ENCODE results near the gene TBL1XR1. TPM values are rescaled to one million over a fixed set of nuclear protein-coding genes. Genes with fewer than 3 reads are reported as not detected.

Gene TBL1XR1
- total RNA-seq (2014; rRNA removed) (77.6 and 109 TPM in 2 replicates), Bru-seq, nascent RNA (percentile 94 among the genes with signal in this experiment), BruChase-seq, experiment 1, labeled RNA remaining after a 6-hour chase (percentile 88 among the genes with signal in this experiment), BruChase-seq, experiment 2, labeled RNA remaining after a 2-hour chase (percentile 91 among the genes with signal in this experiment)
- long read RNA-seq, full-length matches to known transcripts = 43 of 122 reads
- long read RNA-seq, partial matches to known transcripts = 13 of 122 reads
- long read RNA-seq, other reads (novel, unspliced or antisense) = 66 of 122 reads

DNA sequence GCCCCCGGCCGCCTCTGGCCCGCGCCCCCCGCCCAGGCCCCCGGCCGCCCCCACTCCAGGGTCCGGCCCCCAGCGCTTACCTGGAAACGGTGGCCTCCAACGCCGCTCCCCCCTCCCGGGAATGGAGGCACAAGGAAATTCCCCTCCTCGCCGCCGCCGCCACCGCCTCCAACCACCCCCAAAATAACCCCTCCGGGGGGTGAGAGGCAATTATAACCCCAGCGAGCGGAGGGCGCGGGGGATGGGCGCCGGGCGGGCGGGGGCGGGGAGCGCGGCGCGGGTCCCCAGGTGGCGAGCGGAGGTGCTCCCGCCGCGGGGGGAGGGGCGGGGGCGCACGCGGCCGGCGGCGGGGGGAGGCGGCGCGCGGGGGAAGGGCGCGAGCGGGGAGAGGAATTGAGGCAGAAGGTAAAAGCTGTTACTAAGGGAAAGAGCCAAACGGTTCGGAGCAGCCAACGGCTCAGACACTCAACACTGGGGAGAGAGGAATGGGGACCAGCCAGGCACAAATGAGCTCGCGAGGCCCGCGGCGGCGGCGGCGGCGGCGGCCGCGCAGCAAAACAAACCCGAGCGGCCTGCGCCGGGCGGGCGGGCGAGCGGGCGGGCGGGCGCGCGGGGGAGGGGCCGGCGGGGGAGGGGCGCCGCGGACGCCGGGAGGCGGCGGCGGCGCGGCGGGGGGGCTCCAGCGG lies at the start of gene TBL1XR1:
TSS of gene TBL1XR1 (minus strand) at position 442 of the 686 bp plus-strand sequence. CDS start 132,505 bp downstream, outside the sequence.
- peak within 1 kb of the TSS; percentile 92 for H3K4me2 ChIP-seq (ENCODE audit: low read length)
- ATAC-seq (peak; percentile 67), DNase-seq (peak; percentile 91)
- TF ChIP-seq EZH2 (IDR thresholded peaks at IDR 0.05; ENCODE audit: low read length, unreplicated experiment) = no peak
- TF ChIP-seq, protein P1, sequence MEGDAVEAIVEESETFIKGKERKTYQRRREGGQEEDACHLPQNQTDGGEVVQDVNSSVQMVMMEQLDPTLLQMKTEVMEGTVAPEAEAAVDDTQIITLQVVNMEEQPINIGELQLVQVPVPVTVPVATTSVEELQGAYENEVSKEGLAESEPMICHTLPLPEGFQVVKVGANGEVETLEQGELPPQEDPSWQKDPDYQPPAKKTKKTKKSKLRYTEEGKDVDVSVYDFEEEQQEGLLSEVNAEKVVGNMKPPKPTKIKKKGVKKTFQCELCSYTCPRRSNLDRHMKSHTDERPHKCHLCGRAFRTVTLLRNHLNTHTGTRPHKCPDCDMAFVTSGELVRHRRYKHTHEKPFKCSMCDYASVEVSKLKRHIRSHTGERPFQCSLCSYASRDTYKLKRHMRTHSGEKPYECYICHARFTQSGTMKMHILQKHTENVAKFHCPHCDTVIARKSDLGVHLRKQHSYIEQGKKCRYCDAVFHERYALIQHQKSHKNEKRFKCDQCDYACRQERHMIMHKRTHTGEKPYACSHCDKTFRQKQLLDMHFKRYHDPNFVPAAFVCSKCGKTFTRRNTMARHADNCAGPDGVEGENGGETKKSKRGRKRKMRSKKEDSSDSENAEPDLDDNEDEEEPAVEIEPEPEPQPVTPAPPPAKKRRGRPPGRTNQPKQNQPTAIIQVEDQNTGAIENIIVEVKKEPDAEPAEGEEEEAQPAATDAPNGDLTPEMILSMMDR (conservative IDR thresholded peaks at IDR 0.05; ENCODE audit: low read depth, low read length) = no peak
- no peak for TF ChIP-seq EZH2phosphoT487 (IDR thresholded peaks at IDR 0.05; ENCODE audit: borderline replicate concordance, low read length)
- peaks cover 31% of the 10 kb centered on the region for H3K4me1 ChIP-seq (ENCODE audit: insufficient read depth, low read length)
- H3K36me3 ChIP-seq (ENCODE audit: low read depth, low read length) = peaks cover 7% of the 10 kb centered on the region
- peaks cover 46% of the 10 kb centered on the region for H3K79me2 ChIP-seq (ENCODE audit: low read length)
- H3K9ac ChIP-seq (ENCODE audit: low read length) = peak within 1 kb of the TSS; percentile 90
- CTCF ChIA-PET = interaction anchor here (0.7 to 0.9 kb wide), 2 partner anchors 146 to 163 kb away, joined by 5 to 10 read pairs; no protein-coding TSS in a partner anchor
- H2AFZ ChIP-seq (ENCODE audit: low read length) = peak within 1 kb of the TSS; percentile 95
- H4K20me1 ChIP-seq (ENCODE audit: low read length) = peaks cover 18% of the 10 kb centered on the region
- no peaks in the 10 kb centered on the region for H3K27me3 ChIP-seq (ENCODE audit: low read length)
- no TSS peak for BruUV-seq (replicated peaks)
- H3K9me2 ChIP-seq (replicated peaks; ENCODE audit: low read length) = no peaks in the 10 kb centered on the region
- no peaks in the 10 kb centered on the region for H3F3A ChIP-seq (ENCODE audit: low read length, unreplicated experiment)
- H3K9me3 ChIP-seq (ENCODE audit: low read length) = no peaks in the 10 kb centered on the region
- H3K27ac ChIP-seq (ENCODE audit: low read length) = peak within 1 kb of the TSS; percentile 87
- intact Hi-C loops (cut with micrococcal nuclease) = loop anchor here (1.0 to 5.0 kb wide), 7 partner anchors 110 to 735 kb away; no protein-coding TSS in a partner anchor
- H3K4me3 ChIP-seq (ENCODE audit: low read length) = peak within 1 kb of the TSS; percentile 92
- POLR2A ChIA-PET (ENCODE audit: unreplicated experiment) = interaction anchor here (0.6 kb wide), 3 partner anchors 139 to 163 kb away, joined by 3 to 7 read pairs (median 6); no protein-coding TSS in a partner anchor

DNA sequence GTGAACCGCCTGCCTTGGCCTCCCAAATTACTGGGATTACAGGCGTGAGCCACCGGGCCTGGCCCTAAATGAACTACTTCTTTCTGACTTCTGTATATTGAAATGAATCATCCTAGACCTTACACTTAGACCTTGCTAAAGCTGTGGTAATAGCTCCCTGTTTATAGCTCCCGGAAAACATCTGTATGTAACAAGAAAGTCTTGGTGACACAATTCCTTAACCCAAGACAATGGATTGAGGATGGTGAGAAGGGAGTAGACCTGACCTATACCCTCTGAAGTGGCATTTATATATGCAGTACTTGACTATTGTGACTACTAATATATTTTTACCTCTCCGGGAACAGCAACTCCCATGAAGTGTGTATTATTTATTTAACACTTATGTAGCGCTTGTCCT lies 48.0 kb upstream of the TBL1XR1 start:
- H3K27ac ChIP-seq (ENCODE audit: low read length) = no peak overlapping the region
- H3K4me3 ChIP-seq (ENCODE audit: low read length) = no peak overlapping the region
- DNase-seq (no peak), ATAC-seq (no peak)
- H3K27me3 ChIP-seq (ENCODE audit: low read length) = no peaks in the 10 kb centered on the region
- intact Hi-C loops (cut with micrococcal nuclease) = no loop called here
- ChIA-PET POLR2A (ENCODE audit: unreplicated experiment) (no interaction called here), CTCF (no interaction called here)
- H3K9me2 ChIP-seq (replicated peaks; ENCODE audit: low read length) = no peaks in the 10 kb centered on the region
- no peaks in the 10 kb centered on the region for H3K79me2 ChIP-seq (ENCODE audit: low read length)
- BruUV-seq (replicated peaks) = no TSS peak
- TF ChIP-seq, protein P1 (conservative IDR thresholded peaks at IDR 0.05; ENCODE audit: low read depth, low read length) = no peak
- H2AFZ ChIP-seq (ENCODE audit: low read length) = no peak overlapping the region
- H3K9ac ChIP-seq (ENCODE audit: low read length) = no peak overlapping the region
- no peaks in the 10 kb centered on the region for H4K20me1 ChIP-seq (ENCODE audit: low read length)
- no peaks in the 10 kb centered on the region for H3F3A ChIP-seq (ENCODE audit: low read length, unreplicated experiment)
- H3K4me2 ChIP-seq (ENCODE audit: low read length) = no peak overlapping the region
- no peaks in the 10 kb centered on the region for H3K36me3 ChIP-seq (ENCODE audit: low read depth, low read length)
- no peaks in the 10 kb centered on the region for H3K9me3 ChIP-seq (ENCODE audit: low read length)
- no peaks in the 10 kb centered on the region for H3K4me1 ChIP-seq (ENCODE audit: insufficient read depth, low read length)

GRCh38 chr3:177244606-177245005 lies 47.3 kb upstream of the TBL1XR1 start:
- no peaks in the 10 kb centered on the region for H3F3A ChIP-seq (ENCODE audit: low read length, unreplicated experiment)
- no peak for ATAC-seq
- H3K27ac ChIP-seq (ENCODE audit: low read length) = no peak overlapping the region
- no peaks in the 10 kb centered on the region for H3K27me3 ChIP-seq (ENCODE audit: low read length)
- no peak overlapping the region for H2AFZ ChIP-seq (ENCODE audit: low read length)
- ChIA-PET CTCF (no interaction called here), POLR2A (ENCODE audit: unreplicated experiment) (no interaction called here)
- DNase-seq = no peak
- TF ChIP-seq EZH2phosphoT487 (IDR thresholded peaks at IDR 0.05; ENCODE audit: borderline replicate concordance, low read length) = no peak
- intact Hi-C loops (cut with micrococcal nuclease) = no loop called here
- H3K9me2 ChIP-seq (replicated peaks; ENCODE audit: low read length) = no peaks in the 10 kb centered on the region
- no peak overlapping the region for H3K9ac ChIP-seq (ENCODE audit: low read length)
- no TSS peak for BruUV-seq (replicated peaks)
- no peak overlapping the region for H3K4me2 ChIP-seq (ENCODE audit: low read length)
- no peak overlapping the region for H3K4me3 ChIP-seq (ENCODE audit: low read length)
- H4K20me1 ChIP-seq (ENCODE audit: low read length) = no peaks in the 10 kb centered on the region
- no peaks in the 10 kb centered on the region for H3K36me3 ChIP-seq (ENCODE audit: low read depth, low read length)
- no peaks in the 10 kb centered on the region for H3K79me2 ChIP-seq (ENCODE audit: low read length)
- no peaks in the 10 kb centered on the region for H3K9me3 ChIP-seq (ENCODE audit: low read length)
- H3K4me1 ChIP-seq (ENCODE audit: insufficient read depth, low read length) = no peaks in the 10 kb centered on the region

Measured in PC-3 (cell line).